NOMO-1 treated with DMSO at 0.1 percent for 48 hours (cell line): Measurements from ENCODE around the gene DDRGK1.

Source experiments
- DNase-seq: peaks from one replicate; lab custom pipeline; 2025; ENCODE audit not compliant: unreplicated experiment; lab: John Stamatoyannopoulos, UW

Gene DDRGK1

DNA sequence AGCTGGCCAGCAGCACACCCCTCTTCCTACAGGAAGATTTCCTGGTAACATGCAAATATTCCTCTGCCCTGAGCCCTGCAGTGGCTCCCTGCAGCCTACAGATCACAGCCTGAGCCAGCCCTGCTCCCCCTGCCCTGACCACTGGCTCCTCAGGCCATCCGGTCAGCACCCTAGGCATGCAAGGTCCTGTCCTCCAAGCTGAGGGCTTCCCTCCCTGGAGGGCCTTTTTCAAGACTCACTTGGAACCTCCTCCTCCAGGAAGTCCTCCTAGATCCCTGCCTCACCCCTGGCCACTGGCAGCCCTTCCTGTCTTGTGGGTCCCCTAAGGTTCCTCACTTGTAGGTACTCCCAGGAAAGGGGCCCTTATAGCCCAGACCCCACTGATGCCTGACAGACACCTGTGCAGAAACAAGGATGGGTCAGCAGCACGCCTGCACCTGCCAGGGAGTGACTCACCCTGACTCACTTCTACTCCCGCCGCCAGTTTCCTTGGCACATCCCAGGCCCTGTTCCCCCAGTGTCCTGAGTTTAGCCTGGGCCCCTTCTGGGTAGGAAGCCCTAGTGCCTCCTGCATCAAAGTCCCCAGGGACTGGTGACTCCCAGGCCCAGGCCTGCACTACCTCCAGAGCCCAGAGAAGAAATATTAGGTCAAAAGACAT, 31.3 kb upstream of the DDRGK1 start:
- DNase-seq, result no peak

DNA sequence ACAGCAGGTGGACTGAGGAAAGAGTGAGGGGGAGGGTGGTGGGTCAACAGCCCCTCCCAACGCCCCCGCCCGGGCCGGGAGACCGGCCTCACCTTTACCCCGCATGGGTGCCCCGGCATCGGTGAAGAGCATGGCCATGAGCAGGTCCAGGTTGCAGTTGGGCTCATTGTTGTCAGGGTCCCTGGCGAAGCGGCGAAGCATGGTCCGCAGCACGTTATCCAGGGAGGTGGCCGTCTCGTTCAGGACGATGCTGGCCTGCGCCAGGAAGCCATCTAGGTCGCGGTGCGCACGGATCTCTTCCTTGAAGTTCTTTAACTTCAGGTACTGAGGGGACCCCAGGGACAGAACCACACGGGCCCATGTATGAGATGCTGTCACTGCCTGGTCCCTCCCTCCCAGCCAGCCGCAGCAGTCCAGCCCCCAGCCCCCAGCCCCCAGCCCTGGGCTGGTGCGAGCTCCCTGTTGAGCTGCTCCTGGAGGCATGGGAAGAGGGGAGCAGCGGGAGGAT, 29.6 kb upstream of the DDRGK1 start:
- no peak for DNase-seq

DNA sequence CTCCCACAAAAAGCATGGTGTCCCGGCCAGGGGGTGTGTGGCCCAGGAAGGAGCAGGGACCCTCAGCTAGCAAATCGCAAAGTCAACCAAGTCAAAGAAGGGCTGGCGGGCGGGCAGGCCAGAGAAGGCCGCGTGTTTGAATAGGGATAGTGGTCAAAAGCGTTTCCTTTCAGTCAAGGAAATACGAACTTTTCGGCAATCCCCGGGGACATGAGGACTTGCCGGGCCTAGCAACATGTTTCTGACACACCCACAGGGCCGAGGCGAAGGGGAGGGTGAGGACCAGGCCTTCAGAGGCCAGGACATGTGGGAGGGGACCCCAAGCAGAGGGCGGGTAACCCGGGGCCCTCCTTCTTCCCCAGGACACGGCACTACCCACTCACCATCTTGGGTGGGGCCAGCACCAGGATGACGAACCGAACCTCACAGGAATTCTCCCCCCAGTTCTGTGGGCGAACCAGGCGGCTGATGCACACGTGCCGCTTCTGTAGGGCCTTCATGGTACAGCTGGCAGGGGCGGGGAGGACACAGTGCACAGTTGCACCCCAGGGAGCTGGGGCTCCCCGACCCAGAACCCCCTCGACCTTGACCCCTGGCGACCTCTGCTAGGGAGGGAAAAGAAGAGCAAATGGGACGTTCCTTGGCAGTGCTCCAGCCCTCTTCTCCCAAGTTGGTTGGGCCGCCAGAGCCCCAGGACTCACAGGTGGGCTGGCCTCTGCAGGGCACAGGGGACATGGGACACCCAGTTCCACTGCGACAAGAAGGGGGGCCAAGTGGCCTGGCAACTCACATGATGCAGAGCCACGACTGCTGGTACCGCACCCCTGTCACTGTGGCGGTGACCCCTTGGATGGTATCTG, 28.9 kb upstream of the DDRGK1 start:
- DNase-seq, result no peak

DNA sequence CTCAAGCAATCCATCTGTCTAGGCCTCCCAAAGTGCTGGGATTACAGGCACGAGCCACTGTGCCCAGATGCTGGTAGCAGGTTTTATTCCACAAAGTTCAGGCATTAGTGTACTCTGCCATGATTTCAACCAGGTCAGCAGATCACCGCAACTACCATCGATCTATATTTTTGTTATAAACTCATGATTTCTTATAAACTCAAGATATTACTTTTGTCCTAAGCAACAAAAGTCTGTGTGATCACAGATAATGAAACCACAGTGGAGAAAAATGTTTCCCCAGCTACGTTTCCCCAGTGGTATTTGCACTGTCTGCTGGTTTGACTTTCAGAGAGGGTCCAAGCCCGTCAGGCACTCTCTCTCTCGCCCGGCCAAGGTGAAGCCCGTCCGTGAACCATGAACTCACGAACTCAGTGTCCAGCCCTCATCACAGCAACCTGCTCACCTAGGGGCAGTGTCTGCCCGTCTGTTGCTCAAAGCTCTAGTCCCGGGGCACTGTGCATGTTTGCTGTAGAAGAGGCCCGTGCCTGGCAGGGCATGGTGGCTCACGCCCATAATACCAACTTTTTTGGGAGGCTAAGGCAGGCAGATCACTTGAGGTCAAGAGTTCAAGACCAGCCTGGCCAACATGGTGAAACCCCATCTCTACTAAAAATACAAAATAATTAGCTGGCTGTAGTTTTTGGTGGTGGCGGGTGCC, 27.6 kb upstream of the DDRGK1 start:
- DNase-seq, result no peak

DNA sequence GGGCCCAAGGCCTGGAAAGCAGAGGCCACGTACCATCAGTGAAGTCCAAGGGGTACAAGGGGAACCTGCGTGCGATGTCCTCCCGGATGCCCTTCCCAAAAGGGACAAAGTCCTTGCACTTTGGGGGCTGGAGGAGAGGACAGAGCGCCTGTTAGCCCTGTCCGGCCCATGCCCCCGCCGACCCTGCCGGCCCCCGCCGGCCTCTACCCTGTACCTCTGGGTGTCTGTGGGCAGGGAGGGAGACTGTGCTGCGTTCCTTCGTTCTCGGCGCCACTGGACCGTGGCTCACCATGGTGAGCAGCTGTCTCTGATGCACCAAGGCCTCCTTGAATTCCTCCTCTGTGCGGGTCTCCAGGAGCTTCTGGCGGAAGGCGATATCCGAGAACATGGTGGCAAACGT, 26.6 kb upstream of the DDRGK1 start:
- no peak for DNase-seq

DNA sequence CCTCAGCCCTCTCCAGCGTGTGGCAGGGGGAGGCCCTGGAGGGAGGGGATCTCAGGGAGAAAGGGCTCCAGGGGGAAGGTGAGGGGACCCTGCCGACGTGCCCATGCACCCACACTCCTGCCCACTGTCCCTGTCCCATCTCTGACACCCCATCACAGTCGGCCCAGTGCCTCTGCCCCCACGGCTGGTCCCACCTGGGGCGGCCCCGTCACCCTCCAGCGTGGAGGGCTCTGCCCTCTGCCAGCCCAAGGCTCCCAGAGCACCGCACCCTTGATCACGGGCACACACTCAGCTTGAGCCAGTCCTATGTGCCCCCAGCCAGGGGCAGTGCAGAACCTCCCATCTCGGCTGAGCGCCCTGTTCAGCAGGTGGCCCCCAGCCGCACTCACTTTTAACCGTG, 25.3 kb upstream of the DDRGK1 start:
- no peak for DNase-seq

DNA sequence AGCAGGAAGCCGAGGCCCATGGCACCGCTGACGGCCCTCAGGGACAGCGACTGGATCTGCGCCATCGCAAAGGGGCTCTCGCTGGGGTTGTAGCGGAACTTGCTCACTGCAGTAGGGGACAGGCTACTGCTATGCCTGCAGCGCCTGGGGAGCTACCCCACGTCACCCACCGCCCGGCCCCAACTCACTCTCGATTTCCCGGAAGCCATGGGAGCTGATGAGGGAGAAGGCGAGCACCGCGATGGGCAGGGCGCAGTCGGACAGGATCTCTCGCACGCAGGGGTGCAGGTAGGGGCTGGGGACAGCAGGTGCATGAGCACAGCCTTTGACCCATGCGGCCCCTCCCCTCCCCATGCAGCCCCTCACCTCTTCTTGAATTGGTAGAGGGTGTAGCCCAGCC, 24.7 kb upstream of the DDRGK1 start:
- no peak for DNase-seq

DNA sequence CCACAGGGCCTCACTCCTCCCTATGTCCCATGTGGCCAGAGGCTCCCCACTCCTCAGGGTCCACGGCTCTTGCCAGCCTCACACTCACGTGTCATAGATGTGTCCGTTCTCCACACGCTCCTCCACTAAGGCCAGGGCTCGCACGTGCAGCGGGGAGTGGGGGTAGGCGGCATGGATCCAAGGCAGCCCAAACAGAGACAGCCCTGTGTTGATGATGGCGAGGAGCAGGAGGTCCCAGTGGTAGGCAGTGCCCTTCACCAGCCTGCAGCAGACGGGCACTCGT, 24.2 kb upstream of the DDRGK1 start:
- no peak for DNase-seq

DNA sequence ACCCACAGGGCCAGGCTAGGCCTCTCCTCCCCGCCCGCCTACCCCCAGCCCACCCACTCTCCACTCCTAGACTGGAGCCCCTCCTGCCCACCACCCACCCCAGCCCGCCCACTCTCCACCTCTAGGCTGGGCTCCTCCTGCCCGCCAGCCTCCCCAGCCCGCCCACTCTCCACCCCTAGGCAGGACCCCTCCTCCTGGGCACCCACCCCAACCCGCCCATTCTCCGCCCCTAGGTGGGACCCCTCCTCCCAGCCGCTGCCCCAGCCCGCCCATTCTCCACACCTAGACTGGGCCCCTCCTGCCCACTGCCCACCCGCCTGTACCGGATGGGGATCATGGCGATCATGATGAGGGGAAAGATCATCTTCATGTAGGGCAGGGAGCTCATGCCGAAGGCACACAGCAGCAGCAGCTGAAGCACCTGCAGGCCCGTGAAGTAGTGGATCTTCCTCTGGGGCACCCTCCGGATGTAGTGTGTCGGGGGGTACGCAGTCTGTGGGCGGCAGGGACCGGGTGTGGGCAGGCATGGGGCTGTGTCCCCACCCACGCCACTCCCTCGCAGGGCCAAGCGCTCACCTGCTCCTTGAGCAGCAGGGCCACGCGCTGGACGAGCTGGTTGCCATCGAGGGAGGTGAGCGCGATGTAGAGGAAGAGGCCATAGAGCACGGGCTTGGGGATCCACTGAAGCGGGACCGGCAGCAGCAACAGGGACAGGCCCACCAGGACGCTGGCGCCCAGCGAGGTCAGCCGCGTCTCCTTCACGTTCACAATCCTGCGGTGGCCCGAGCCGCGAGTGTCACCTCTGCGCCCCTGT, 23.7 kb upstream of the DDRGK1 start:
- no peak for DNase-seq

DNA sequence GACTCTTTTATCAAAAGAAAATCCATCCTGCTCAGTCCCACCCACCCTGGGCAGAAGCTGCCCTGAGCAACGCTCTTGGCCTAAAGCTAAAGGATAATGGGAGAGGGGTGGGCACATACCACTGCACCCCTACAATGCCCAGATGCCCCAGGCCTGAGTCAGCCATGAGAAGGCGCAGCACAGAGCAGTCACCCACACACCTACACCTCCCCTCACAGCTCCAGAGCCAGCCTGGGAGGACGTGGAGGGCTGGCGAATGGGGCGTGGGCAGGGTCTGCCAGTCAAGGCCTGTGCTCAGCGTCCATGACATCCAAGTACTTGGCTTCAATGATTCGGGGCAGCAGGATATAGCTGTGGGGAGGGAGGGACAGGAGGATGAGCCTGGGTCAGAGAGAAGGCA, 23.0 kb upstream of the DDRGK1 start:
- no peak for DNase-seq

DNA sequence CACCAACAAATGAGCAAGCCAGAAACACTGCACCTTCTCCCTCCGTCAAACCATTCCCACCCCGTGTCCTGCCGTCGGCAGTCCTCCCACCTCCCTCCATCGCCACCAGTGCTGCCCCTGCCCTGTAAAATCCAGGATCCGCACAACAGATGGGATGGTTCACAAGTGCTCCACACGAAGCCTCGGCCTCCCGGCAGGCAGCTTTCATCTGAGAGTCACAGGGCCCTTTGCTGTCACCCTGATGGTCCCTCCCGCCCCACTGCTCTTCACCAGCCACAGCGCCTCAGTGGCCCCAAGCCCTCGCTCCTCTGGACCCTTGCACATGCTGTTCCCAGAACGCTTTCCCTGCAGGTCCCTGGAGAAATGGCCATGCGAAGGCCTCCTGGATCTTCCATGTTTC, 22.4 kb upstream of the DDRGK1 start:
- DNase-seq, result no peak

DNA sequence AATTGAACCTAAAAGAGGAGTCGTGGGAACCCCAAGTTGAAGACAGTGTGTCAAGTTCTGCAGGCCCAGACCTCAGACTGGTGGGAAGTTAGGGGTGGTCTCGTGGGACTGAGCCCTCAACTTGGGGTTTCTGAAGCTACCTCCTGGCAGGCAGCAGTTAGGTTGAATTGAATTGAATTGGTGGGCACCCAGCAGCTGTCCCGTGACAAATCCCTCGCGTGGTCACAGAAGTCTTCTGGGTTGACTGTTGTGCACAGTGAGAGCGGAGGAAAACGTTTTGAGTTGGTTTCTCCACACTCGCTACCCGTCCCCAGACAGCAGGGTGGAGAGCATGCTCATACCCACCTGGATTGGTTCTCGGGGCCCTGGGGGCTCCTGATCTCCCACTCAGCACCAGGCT, 21.6 kb upstream of the DDRGK1 start:
- DNase-seq, result no peak

DNA sequence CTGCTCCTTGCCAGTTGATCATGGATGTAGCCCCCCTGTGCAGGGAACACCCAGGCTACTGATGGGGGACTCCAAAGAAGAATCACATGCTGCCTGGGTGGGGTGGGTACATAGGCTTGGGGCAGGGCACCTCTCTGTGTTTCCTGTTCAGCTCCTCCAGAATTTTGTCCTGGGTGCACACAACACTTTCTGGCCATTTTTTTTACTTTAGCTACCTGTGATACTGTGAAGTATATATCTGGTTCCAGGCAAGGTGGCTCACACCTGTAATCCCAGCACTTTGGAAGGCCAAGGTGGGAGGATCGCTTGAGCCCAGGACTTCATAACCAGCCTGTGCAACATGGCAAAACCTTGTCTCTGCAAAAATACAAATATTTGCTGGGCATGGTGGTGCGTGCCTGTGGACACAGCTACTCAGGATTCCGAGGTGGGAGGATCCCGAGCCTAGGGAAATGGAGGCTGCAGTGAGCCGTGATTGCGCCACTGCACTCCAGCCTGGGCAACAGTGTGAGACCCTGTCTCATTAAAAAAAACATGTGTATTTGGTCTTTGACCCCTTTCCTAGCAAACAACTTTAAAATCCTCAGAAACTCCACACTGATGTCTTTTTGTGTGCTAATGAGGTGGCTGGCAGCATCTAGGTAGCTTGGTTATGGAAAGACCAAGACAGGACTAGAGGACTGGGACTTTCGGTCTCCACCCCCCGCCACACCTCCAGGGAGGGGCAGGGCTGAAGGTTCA, 20.4 kb upstream of the DDRGK1 start:
- no peak for DNase-seq

DNA sequence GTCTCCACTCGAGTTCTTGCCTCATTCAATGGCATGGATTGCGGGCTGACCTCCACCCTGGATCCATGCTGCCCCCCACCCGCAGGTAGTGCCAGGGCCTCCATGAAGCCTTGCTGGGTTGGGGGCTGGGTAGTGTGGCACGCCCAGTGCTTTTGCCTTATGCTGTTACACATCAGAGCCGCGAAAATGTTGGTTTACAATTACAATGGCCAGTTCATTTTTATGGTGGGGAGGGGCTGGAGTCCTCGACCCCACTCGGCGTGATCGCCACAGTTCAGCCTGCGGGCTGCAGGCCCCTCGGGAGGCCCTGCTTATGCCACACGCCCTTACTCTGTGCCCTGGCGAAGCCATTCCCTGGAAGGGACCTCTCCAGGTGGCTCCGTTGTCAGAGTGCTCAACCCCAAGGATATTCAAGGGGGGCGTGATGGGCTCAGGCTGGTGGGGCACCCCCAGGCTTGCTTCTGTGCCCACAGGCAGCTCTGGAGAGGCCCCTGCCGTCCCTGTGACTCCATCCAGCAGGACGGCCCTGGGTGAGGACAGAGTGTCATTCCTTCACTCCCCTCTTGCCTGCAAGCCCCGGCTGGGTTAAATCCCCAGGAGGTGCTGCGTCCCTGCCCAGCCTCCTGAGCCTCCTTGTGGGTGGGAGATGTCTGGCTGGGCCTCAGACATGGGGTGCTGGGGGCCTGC, 19.7 kb upstream of the DDRGK1 start:
- DNase-seq, result no peak

DNA sequence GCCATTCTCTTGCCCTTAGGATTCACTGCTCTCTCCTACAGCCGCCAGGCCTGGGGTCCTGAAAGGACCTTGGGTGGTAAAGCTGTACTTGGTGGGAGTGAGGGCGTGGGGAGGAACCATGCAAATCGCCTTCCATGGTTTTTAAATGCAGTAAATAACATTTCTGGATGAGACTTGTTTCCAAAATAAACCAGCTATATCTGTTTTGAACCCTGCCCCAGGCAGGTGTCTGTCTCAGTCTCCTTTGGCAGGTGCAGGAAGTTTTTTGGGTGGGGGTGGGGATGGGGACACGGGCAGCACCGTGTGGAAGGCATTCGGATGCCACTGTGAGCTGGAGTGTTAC, 19.1 kb upstream of the DDRGK1 start:
- DNase-seq, result no peak

DNA sequence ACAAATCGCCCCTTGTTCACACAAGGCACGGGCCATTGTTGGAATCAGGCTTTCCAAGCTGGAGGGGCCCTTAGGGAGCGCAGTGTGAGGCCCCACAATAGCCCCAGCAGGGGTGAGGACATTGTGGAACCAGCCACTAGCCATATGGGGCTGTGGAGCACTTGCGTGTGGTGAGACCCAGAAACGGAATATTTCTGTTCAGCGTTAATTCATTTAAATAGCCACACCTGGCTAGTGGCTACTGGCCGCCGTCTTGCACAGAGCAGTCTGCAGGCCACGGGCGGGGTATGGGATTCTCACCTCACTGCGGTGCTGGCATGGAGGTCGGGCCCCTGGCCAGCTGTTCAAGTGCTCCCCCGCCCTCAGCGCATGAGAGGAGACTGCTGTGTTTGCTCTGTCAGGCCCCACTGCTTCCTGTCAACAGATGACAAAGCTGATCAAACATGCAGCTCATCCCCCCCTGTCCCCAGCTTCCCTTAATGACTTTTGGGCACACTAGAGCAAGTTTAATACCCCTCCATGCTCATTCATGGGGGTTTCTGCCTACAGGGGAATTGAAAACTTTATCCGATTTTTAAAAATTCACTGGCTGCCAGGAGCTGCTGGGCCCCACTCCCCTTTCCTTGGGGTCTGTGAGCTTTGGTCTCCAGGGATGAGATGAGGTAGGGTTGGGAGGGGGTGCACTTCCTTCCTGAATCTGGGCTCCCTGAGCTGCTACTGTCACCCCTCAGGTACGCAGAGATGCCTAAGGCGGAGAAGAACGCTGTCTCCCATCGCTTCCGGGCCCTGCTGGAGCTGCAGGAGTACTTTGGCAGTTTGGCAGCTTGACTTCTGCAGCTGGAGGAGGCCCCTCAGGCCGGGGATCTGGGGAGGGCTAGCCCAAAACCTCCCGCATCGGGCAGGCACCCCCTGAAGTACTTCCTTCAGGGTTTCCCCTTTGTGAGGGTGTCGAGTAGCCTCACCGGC, 18.4 kb upstream of the DDRGK1 start:
- DNase-seq, result no peak

DNA sequence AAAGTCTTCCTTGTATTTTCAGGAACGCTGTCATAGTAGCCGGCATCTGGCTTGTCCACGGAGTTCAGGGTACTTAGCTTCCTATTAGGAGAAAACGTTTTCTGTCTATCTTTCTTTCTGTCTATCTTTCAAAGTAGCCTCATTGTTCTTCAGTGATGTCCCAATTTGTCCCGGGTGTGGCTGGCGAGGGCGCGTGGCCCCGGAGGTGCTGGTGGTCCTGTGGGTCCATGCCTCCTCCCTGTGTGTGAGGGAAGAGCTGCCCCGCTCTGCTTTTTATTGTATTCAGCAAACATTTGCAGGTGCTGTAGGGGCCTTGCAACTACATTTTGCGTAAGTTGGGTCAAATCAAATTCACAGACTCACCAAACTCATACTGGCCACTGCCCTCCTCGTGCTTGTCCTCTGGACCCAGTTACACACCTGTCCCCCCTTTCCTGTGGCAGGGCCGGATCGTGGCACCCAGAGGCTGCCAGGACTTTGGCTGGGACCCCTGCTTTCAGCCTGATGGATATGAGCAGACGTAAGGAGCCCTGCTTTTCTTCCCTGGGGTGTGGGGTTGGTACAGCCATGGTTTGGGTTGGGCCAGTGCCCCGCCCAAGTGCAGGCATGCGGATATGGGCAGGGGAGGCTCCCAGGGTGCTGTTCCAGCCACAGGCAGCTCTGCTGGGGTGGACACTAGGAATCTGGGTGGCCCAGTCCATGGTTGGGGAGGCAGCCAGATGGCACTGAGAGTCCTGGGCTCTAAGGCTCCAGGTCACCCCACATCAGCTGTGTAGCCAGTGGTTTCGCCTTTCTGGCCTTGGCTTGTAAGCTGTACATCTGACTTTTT, 17.1 kb upstream of the DDRGK1 start:
- DNase-seq, result no peak

DNA sequence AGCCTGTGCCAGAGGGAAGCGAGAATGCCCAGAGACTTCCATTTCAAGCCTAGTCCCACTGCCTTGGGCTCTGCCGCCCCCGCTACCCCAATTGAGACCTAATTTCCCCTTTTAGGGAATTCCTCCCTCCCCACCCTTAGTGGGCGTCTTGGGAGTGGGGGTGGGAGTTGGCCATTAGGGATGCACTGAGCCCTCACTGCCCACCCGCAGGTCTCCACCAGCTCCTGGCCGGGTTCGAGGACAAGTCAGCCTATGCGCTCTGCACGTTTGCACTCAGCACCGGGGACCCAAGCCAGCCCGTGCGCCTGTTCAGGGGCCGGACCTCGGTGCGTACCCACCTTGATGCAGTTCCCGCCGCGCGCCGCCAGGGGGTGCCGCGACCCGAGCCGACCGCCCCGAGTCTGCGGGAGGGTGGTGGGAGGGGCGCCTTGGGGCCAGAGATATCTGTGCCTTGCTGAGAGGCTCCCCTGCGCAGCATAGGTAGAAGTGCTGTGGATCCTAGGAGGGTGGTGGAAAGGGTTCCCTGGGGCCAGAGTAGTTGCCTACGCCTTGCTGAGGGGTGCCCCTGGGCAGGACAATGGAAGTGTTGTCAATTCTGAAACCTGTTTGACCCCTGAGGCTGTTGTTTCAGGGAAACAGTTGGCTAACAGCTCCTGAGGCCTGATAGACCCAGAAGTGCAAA, 14.0 kb upstream of the DDRGK1 start:
- DNase-seq, result no peak
